ENCODE results near the gene OR10C1.

The OR10C1 gene

GRCh38 chr6:29439006-29439405 is at the start of gene OR10C1:
TSS of gene OR10C1 (plus strand) at chr6:29439306. CDS start at chr6:29440016, 710 bp downstream.
- no peak for TF ChIP-seq CTCF (conservative IDR thresholded peaks at IDR 0.05; ENCODE audit: low read depth, low read length)
- Histone ChIP-seq H4K20me1 (ENCODE audit: insufficient read depth) (no peaks in the 10 kb centered on the region), H3K9ac (no peak within 1 kb of the TSS), H2AFZ (ENCODE audit: low read depth) (no peak within 1 kb of the TSS), H3K4me1 (ENCODE audit: low read depth, poor library complexity, severe bottlenecking) (no peaks in the 10 kb centered on the region), H3K27ac (no peak within 1 kb of the TSS), H3K27me3 (ENCODE audit: insufficient read depth, low read depth) (no peaks in the 10 kb centered on the region), H3K79me2 (ENCODE audit: insufficient read depth, low read depth) (no peaks in the 10 kb centered on the region), H3K4me3 (IDR thresholded peaks at IDR 0.05; ENCODE audit: insufficient read depth, low read depth, low read length) (no peak within 1 kb of the TSS), H3K36me3 (ENCODE audit: insufficient read depth) (no peaks in the 10 kb centered on the region), H3K4me2 (no peak within 1 kb of the TSS)

GRCh38 chr6:29395331-29395730 is 43.8 kb upstream of the OR10C1 start, which contains the start of gene OR12D2:
TSS of gene OR12D2 (plus strand) at chr6:29395631. CDS start at chr6:29396700, 1,069 bp downstream.
- Histone ChIP-seq H3K36me3 (ENCODE audit: insufficient read depth) (no peaks in the 10 kb centered on the region), H3K27me3 (ENCODE audit: insufficient read depth, low read depth) (no peaks in the 10 kb centered on the region), H4K20me1 (ENCODE audit: insufficient read depth) (no peaks in the 10 kb centered on the region), H3K79me2 (ENCODE audit: insufficient read depth, low read depth) (no peaks in the 10 kb centered on the region), H3K4me2 (no peak within 1 kb of the TSS), H3K4me1 (ENCODE audit: low read depth, poor library complexity, severe bottlenecking) (no peaks in the 10 kb centered on the region), H3K27ac (no peak within 1 kb of the TSS), H3K4me3 (IDR thresholded peaks at IDR 0.05; ENCODE audit: insufficient read depth, low read depth, low read length) (no peak within 1 kb of the TSS), H2AFZ (ENCODE audit: low read depth) (no peak within 1 kb of the TSS), H3K9ac (no peak within 1 kb of the TSS)
- TF ChIP-seq CTCF (conservative IDR thresholded peaks at IDR 0.05; ENCODE audit: low read depth, low read length), result no peak

GRCh38 chr6:29399525-29399924 is 39.6 kb upstream of the OR10C1 start:
- Histone ChIP-seq H2AFZ (ENCODE audit: low read depth) (no peak overlapping the region), H3K79me2 (ENCODE audit: insufficient read depth, low read depth) (no peaks in the 10 kb centered on the region), H3K4me1 (ENCODE audit: low read depth, poor library complexity, severe bottlenecking) (no peaks in the 10 kb centered on the region), H3K27ac (no peak overlapping the region), H3K36me3 (ENCODE audit: insufficient read depth) (no peaks in the 10 kb centered on the region), H4K20me1 (ENCODE audit: insufficient read depth) (no peaks in the 10 kb centered on the region), H3K4me2 (peak overlapping the region; percentile 14; the same call in 1 of the 2 replicates), H3K4me3 (IDR thresholded peaks at IDR 0.05; ENCODE audit: insufficient read depth, low read depth, low read length) (no peak overlapping the region), H3K27me3 (ENCODE audit: insufficient read depth, low read depth) (no peaks in the 10 kb centered on the region), H3K9ac (no peak overlapping the region)
- TF ChIP-seq CTCF (conservative IDR thresholded peaks at IDR 0.05; ENCODE audit: low read depth, low read length), result no peak

- Histone ChIP-seq H3K9ac (no peak overlapping the region), H3K79me2 (ENCODE audit: insufficient read depth, low read depth) (no peaks in the 10 kb centered on the region), H2AFZ (ENCODE audit: low read depth) (no peak overlapping the region), H3K4me2 (no peak overlapping the region), H3K4me1 (ENCODE audit: low read depth, poor library complexity, severe bottlenecking) (no peaks in the 10 kb centered on the region), H4K20me1 (ENCODE audit: insufficient read depth) (no peaks in the 10 kb centered on the region), H3K27ac (no peak overlapping the region), H3K27me3 (ENCODE audit: insufficient read depth, low read depth) (no peaks in the 10 kb centered on the region), H3K36me3 (ENCODE audit: insufficient read depth) (no peaks in the 10 kb centered on the region), H3K4me3 (IDR thresholded peaks at IDR 0.05; ENCODE audit: insufficient read depth, low read depth, low read length) (no peak overlapping the region)
- no peak for TF ChIP-seq CTCF (conservative IDR thresholded peaks at IDR 0.05; ENCODE audit: low read depth, low read length)
Observed at GRCh38 chr6:29403801-29404200, 35.3 kb upstream of the OR10C1 start.
